HepG2 (cell line): ENCODE data around the gene APBB1. TPM values are rescaled to one million over a fixed set of nuclear protein-coding genes. Genes with fewer than 3 reads are reported as not detected.

ENCODE experiments used
- ATAC-seq: fragments of 200-7000 bp; cut with Tn5 transposase; 3 replicates; pipeline ENCODE4 v1.9.1; 2020; ENCODE audit warnings: mild to moderate bottlenecking, moderate library complexity
- BruUV-seq: library from RNA; stranded (reverse); fragments of 400-500 nt; replicated peaks from 2 replicates; lab custom pipeline; 2021; lab: Mats Ljungman, UMichigan
- CTCF ChIA-PET: fragments of 300-600 bp; formaldehyde crosslinking; extraction: SDS; loops from one replicate; lab custom pipeline; 2021; ENCODE audit warnings: low total read pairs, inconsistent platforms, low intra/inter-chr PET ratio; lab: Yijun Ruan, JAX
- POLR2A ChIA-PET: fragments of 350-600 bp; sonication (Branson Sonifier 250); formaldehyde crosslinking; loops from one replicate; lab custom pipeline; 2020; ENCODE audit warnings: antibody characterized with exemption, inconsistent platforms; lab: Yijun Ruan, JAX
- DNase-seq: peaks from one replicate; pipeline ENCODE4 v3.0.0-alpha.2; 2015; ENCODE audit warnings: low spot score
- FAIRE-seq: peaks from 3 replicates; lab custom pipeline; 2011; peaks lifted over from hg19 to GRCh38; lab: Jason Lieb, UNC
- H2AFZ ChIP-seq: one replicate; pipeline ENCODE4 v1.6.1; 2011; ENCODE audit warnings: low read length, inconsistent platforms
- H3K27ac ChIP-seq: fragments of 300-600 bp; 3 replicates; pipeline ENCODE4 v1.8.0; 2011; ENCODE audit warnings: mixed run types, mild to moderate bottlenecking, mixed read lengths, low read length, inconsistent platforms; ENCODE audit not compliant: insufficient read depth; ENCODE audit errors: extremely low read length
- H3K27me3 ChIP-seq, 2 experiments: fragments of 200-600 bp in 1 of 2; 2 replicates in 1 of 2; 3 replicates in 1 of 2; pipeline versions ENCODE4 v1.6.0 to v1.8.0; 2011; ENCODE audit warnings: low read length in 2 of 2, mild to moderate bottlenecking in 2 of 2, moderate library complexity in 2 of 2, inconsistent platforms in 1 of 2; ENCODE audit not compliant: insufficient read depth in 2 of 2, control insufficient read depth in 1 of 2
- H3K36me3 ChIP-seq, 2 experiments: fragments of 200-600 bp in 1 of 2; replicated peaks in 1 of 2; 2 replicates in 1 of 2; 3 replicates in 1 of 2; pipeline versions ENCODE4 v1.5.1 to v1.8.0; 2011; ENCODE audit warnings: low read length in 2 of 2, inconsistent platforms in 1 of 2; ENCODE audit not compliant: insufficient read depth in 2 of 2, control insufficient read depth in 1 of 2
- H3K4me1 ChIP-seq: 2 replicates; pipeline ENCODE4 v1.5.1; 2012; ENCODE audit warnings: low read length, inconsistent platforms; ENCODE audit not compliant: insufficient read depth
- H3K4me2 ChIP-seq: 2 replicates; pipeline ENCODE4 v1.6.0; 2011; ENCODE audit warnings: low read depth, low read length, inconsistent platforms
- H3K4me3 ChIP-seq, 3 experiments: fragments of 200-600 bp in 1 of 3; sonication (generic), shearing (Covaris generic) in 1 of 3; replicated peaks in 1 of 3; 2 replicates each; pipeline ENCODE4 v1.5.1; 2011 to 2016; ENCODE audit warnings: low read length in 3 of 3, inconsistent platforms in 2 of 3, low read depth in 2 of 3, mild to moderate bottlenecking in 2 of 3, control low read depth in 1 of 3, mixed read lengths in 1 of 3; ENCODE audit not compliant: insufficient read depth in 1 of 3
- H3K79me2 ChIP-seq: one replicate; pipeline ENCODE4 v1.6.1; 2011; ENCODE audit warnings: low read length, inconsistent platforms; ENCODE audit not compliant: insufficient read depth
- H3K9ac ChIP-seq: 2 replicates; pipeline ENCODE4 v1.6.0; 2011; ENCODE audit warnings: mild to moderate bottlenecking, low read depth, low read length, inconsistent platforms; ENCODE audit not compliant: insufficient read depth
- H3K9me3 ChIP-seq: 2 replicates; pipeline ENCODE4 v1.5.1; 2012; ENCODE audit warnings: mild to moderate bottlenecking, low read length
- H4K20me1 ChIP-seq: 2 replicates; pipeline ENCODE4 v1.6.0; 2011; ENCODE audit warnings: inconsistent platforms, mild to moderate bottlenecking, low read length, moderate library complexity; ENCODE audit not compliant: insufficient read depth
- GTF2F1 ChIP-seq: fragments of 150-350 bp; IDR thresholded peaks from 2 replicates; pipeline ENCODE4 v1.6.1; 2014; ENCODE audit warnings: low read length
- HNF4G ChIP-seq, 2 experiments: sonication (generic) in 1 of 2; formaldehyde crosslinking in 1 of 2; IDR thresholded peaks; 2 replicates each; pipeline versions ENCODE4 v1.4.0 to v1.6.1; 2011 to 2020; ENCODE audit warnings: borderline replicate concordance in 2 of 2, low read depth in 2 of 2, mild to moderate bottlenecking in 2 of 2, low read length in 1 of 2, missing genetic modification reagents in 1 of 2, moderate library complexity in 1 of 2
- KDM3A ChIP-seq: IDR thresholded peaks from 2 replicates; pipeline ENCODE4 v1.6.1; 2018; ENCODE audit warnings: low read depth, missing compliant biosample characterization
- MTF1 ChIP-seq: sonication (generic); formaldehyde crosslinking; IDR thresholded peaks from 2 replicates; pipeline ENCODE4 v1.5.0; 2020; ENCODE audit warnings: missing genetic modification reagents
- NFE2L1 ChIP-seq: sonication (generic); formaldehyde crosslinking; IDR thresholded peaks from 2 replicates; pipeline ENCODE4 v1.4.0; 2020; ENCODE audit warnings: missing genetic modification reagents, mild to moderate bottlenecking, borderline replicate concordance
- POLR2AphosphoS2 ChIP-seq: IDR thresholded peaks from 2 replicates; pipeline ENCODE4 v1.6.1; 2011; ENCODE audit warnings: low read depth, low read length, improper control_type of control experiment
- SCMH1 ChIP-seq: sonication (generic); formaldehyde crosslinking; IDR thresholded peaks from 2 replicates; pipeline ENCODE4 v1.9.0; 2021; ENCODE audit warnings: missing genetic modification reagents, mild to moderate bottlenecking, borderline replicate concordance
- SIX4 ChIP-seq: sonication (generic); formaldehyde crosslinking; IDR thresholded peaks from 2 replicates; pipeline ENCODE4 v1.4.0; 2020; ENCODE audit warnings: missing genetic modification reagents
- TEAD3 ChIP-seq: optimal IDR thresholded peaks from 2 replicates; pipeline ENCODE3; 2016; ENCODE audit warnings: borderline replicate concordance
- ZBTB42 ChIP-seq: sonication (generic); formaldehyde crosslinking; IDR thresholded peaks from 2 replicates; pipeline ENCODE4 v1.5.0; 2020; ENCODE audit warnings: mild to moderate bottlenecking, missing genetic modification reagents
- ZNF337 ChIP-seq: sonication (generic); formaldehyde crosslinking; IDR thresholded peaks from 2 replicates; pipeline ENCODE4 v1.5.1; 2020; ENCODE audit warnings: missing genetic modification reagents, low read depth, mild to moderate bottlenecking, borderline replicate concordance
- ZNF354B ChIP-seq: sonication (generic); formaldehyde crosslinking; IDR thresholded peaks from 2 replicates; pipeline ENCODE4 v1.8.0; 2022; ENCODE audit warnings: mild to moderate bottlenecking, missing genetic modification reagents
- ZNF552 ChIP-seq: sonication (generic); formaldehyde crosslinking; IDR thresholded peaks from 2 replicates; pipeline ENCODE4 v1.9.0; 2022; ENCODE audit warnings: missing genetic modification reagents, mild to moderate bottlenecking, borderline replicate concordance
- ZNF563 ChIP-seq: sonication (generic); formaldehyde crosslinking; IDR thresholded peaks from 2 replicates; pipeline ENCODE4 v1.8.0; 2022; ENCODE audit warnings: mild to moderate bottlenecking, moderate library complexity, missing genetic modification reagents
- ZNF615 ChIP-seq: sonication (generic); formaldehyde crosslinking; IDR thresholded peaks from 2 replicates; pipeline ENCODE4 v1.5.0; 2020; ENCODE audit warnings: mild to moderate bottlenecking, missing genetic modification reagents, borderline replicate concordance
- ZNF883 ChIP-seq: sonication (generic); formaldehyde crosslinking; IDR thresholded peaks from 2 replicates; pipeline ENCODE4 v1.5.1; 2020; ENCODE audit warnings: mild to moderate bottlenecking, missing genetic modification reagents; ENCODE audit errors: not compliant biosample characterization
- WGBS: methylation state at CpG from one replicate; pipeline ENCODE4 v1.1.6; 2017; ENCODE audit warnings: low lambda C conversion rate; 5-methylcytosine and 5-hydroxymethylcytosine counted together
- in situ Hi-C: cut with HindIII; loops from 2 replicates; pipeline ENCODE4 v1.10.0; 2017; ENCODE audit warnings: low pct_unique_long_range_greater_than_20kb; ENCODE audit not compliant: extremely low pct_ligation_motif_present
- intact Hi-C: fragments of 100-400 bp; cut with micrococcal nuclease; formaldehyde crosslinking; loops from one replicate; pipeline ENCODE4 v1.10.0; 2022; ENCODE audit not compliant: unreplicated experiment
- polyA plus RNA-seq, 8 experiments: library from polyadenylated mRNA; depleted of rRNA in 3 of 8; stranded (reverse) in 7 of 8; unstranded in 1 of 8; fragments of >200 nt; fragmentation: Illumina TruSeq in 4 of 8; extraction: Trizol in 4 of 8; gene quantifications; 2 replicates each; pipeline versions ENCODE4 v1.2.1 to v1.2.3, GENCODE V29; 2011 to 2016; ENCODE audit warnings: low read depth in 4 of 8, missing spikeins in 1 of 8, mixed read lengths in 1 of 8; ENCODE audit not compliant: insufficient read depth in 1 of 8
- total RNA-seq, 5 experiments: library from RNA; depleted of rRNA; stranded (reverse); fragments of >200 nt; fragmentation: Illumina TruSeq; extraction: Trizol; gene quantifications; 2 replicates each; pipeline ENCODE4 v1.2.3, GENCODE V29; 2016; ENCODE audit warnings: low read depth in 1 of 5
- TF ChIP-seq, protein P1 (sequence below), 2 experiments: sonication (generic) in 1 of 2; formaldehyde crosslinking in 1 of 2; IDR thresholded peaks; 2 replicates each; pipeline versions ENCODE4 v1.4.0 to v1.6.1; 2016 to 2020; ENCODE audit warnings: borderline replicate concordance in 1 of 2, low read depth in 1 of 2, mild to moderate bottlenecking in 1 of 2, missing genetic modification reagents in 1 of 2
- TF ChIP-seq, protein P2 (sequence below): sonication (generic); formaldehyde crosslinking; IDR thresholded peaks from 2 replicates; pipeline ENCODE4 v1.5.0; 2020; ENCODE audit warnings: missing genetic modification reagents

APBB1 gene
- total and polyA plus RNA-seq, 2 of the 13 experiments (the other 11 are each of a cell fraction or from before 2014, with no cell fraction given), result 1.7 to 3.5 TPM

GRCh38 chr11:6389905-6390717 is 28.8 kb downstream of the APBB1 start, which contains the start of gene SMPD1:
SMPD1 (plus strand) TSS chr11:6390474; CDS start chr11:6390599, 125 bp downstream.
- Histone ChIP-seq H2AFZ (no peak within 1 kb of the TSS), H3K27ac (no peak within 1 kb of the TSS), H3K4me3 (peak within 1 kb of the TSS; percentile 68 to 81 (median 78)), H4K20me1 (no peaks in the 10 kb centered on the region), H3K4me2 (peak within 1 kb of the TSS; percentile 78), H3K9ac (peak within 1 kb of the TSS; percentile 36), H3K36me3 (no peaks in the 10 kb centered on the region), H3K4me1 (peaks cover 36% of the 10 kb centered on the region), H3K9me3 (no peaks in the 10 kb centered on the region), H3K27me3 (no peaks in the 10 kb centered on the region; a peak in 3 of 5 replicates), H3K79me2 (no peaks in the 10 kb centered on the region)
- 4% methylated on average over 8 of the region's 63 CpGs for WGBS
- no TSS peak for BruUV-seq
- FAIRE-seq (no peak), DNase-seq (peak; percentile 74), ATAC-seq (peak; percentile 91)
- CTCF ChIA-PET, result interaction anchor here (0.6 kb wide), 1 partner anchor 14 kb away, joined by 3 read pairs; no protein-coding TSS in a partner anchor
- intact Hi-C loops, result loop anchor here (5.0 to 10.0 kb wide), 3 partner anchors 52 to 295 kb away; partner anchors contain the start of genes ARFIP2, HPX, MRPL17 and TIMM10B
- in situ Hi-C loops, result loop anchor here (10.0 kb wide), 1 partner anchor 115 kb away; no protein-coding TSS in a partner anchor
- POLR2A ChIA-PET, result interaction anchor here (0.8 to 2.4 kb wide), 14 partner anchors 9 to 293 kb away, joined by 3 to 18 read pairs (median 5); partner anchors contain the start of genes APBB1, ARFIP2, HPX and MRPL17
- TF ChIP-seq, protein P1, sequence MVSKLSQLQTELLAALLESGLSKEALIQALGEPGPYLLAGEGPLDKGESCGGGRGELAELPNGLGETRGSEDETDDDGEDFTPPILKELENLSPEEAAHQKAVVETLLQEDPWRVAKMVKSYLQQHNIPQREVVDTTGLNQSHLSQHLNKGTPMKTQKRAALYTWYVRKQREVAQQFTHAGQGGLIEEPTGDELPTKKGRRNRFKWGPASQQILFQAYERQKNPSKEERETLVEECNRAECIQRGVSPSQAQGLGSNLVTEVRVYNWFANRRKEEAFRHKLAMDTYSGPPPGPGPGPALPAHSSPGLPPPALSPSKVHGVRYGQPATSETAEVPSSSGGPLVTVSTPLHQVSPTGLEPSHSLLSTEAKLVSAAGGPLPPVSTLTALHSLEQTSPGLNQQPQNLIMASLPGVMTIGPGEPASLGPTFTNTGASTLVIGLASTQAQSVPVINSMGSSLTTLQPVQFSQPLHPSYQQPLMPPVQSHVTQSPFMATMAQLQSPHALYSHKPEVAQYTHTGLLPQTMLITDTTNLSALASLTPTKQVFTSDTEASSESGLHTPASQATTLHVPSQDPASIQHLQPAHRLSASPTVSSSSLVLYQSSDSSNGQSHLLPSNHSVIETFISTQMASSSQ (IDR thresholded peaks at IDR 0.05; ENCODE audit: low read depth), result no peak
- TF ChIP-seq, protein P1 (CRISPR knock-in tag; IDR thresholded peaks at IDR 0.05; ENCODE audit: borderline replicate concordance), result peak; percentile 62; the same call in 1 of the 2 replicates
- TF ChIP-seq NFE2L1, result 0 out of 2 replicates have a peak, but pooled peaks have one; percentile 58
- TF ChIP-seq ZNF563 (CRISPR knock-in tag), result no peak
- no peak for TF ChIP-seq ZNF354B (CRISPR knock-in tag)
- TF ChIP-seq, protein P2, sequence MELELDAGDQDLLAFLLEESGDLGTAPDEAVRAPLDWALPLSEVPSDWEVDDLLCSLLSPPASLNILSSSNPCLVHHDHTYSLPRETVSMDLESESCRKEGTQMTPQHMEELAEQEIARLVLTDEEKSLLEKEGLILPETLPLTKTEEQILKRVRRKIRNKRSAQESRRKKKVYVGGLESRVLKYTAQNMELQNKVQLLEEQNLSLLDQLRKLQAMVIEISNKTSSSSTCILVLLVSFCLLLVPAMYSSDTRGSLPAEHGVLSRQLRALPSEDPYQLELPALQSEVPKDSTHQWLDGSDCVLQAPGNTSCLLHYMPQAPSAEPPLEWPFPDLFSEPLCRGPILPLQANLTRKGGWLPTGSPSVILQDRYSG, result no peak
- no peak for TF ChIP-seq SCMH1 (CRISPR knock-in tag)
- TF ChIP-seq ZNF552 (CRISPR knock-in tag), result no peak
- peak; percentile 25; the same call in 1 of the 2 replicates for TF ChIP-seq SIX4 (CRISPR knock-in tag)
- no peak for TF ChIP-seq ZNF883 (CRISPR knock-in tag)
- TF ChIP-seq ZNF615 (CRISPR knock-in tag), result no peak
- no peak for TF ChIP-seq GTF2F1
- no peak for TF ChIP-seq KDM3A (CRISPR knock-in tag)
- no peak for TF ChIP-seq POLR2AphosphoS2
- TF ChIP-seq MTF1 (CRISPR knock-in tag), result no peak
- peak; percentile 50; the same call in 1 of the 2 replicates for TF ChIP-seq ZBTB42 (CRISPR knock-in tag)
- no peak for TF ChIP-seq ZNF337 (CRISPR knock-in tag)
- TF ChIP-seq TEAD3 (CRISPR knock-in tag), result peak; percentile 20
- TF ChIP-seq HNF4G (IDR thresholded peaks at IDR 0.05; ENCODE audit: borderline replicate concordance, low read depth, low read length), result no peak
- TF ChIP-seq HNF4G (CRISPR knock-in tag; IDR thresholded peaks at IDR 0.05; ENCODE audit: borderline replicate concordance, low read depth), result no peak
